ENCODE data around the gene MECP2. TPM values are rescaled to one million over a fixed set of nuclear protein-coding genes. Genes with fewer than 3 reads are reported as not detected.

The MECP2 gene
- total RNA-seq, 2 donors from 2014 or later, result 57.0 to 113 TPM

DNA sequence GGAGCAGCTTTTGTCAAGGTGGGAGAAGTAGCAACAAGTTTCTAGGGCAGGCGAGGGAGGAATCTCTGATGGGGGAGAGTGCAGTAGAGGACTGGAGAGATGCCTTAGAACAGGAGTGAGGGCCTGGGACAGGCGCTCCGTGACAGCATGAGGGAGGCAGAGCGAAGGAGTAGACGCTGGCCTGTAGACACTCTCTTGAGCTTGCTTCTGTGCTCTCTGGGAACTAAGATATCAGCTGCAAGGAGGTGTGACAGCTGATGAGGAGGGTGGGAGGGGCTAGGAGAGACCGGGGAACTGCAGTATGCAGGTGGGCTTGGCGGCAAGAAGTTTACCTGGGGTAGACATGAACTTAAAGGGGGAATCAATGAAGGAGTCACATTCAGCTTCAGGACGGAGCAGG is 35.7 kb downstream of the MECP2 start:
- TF ChIP-seq, protein P1, sequence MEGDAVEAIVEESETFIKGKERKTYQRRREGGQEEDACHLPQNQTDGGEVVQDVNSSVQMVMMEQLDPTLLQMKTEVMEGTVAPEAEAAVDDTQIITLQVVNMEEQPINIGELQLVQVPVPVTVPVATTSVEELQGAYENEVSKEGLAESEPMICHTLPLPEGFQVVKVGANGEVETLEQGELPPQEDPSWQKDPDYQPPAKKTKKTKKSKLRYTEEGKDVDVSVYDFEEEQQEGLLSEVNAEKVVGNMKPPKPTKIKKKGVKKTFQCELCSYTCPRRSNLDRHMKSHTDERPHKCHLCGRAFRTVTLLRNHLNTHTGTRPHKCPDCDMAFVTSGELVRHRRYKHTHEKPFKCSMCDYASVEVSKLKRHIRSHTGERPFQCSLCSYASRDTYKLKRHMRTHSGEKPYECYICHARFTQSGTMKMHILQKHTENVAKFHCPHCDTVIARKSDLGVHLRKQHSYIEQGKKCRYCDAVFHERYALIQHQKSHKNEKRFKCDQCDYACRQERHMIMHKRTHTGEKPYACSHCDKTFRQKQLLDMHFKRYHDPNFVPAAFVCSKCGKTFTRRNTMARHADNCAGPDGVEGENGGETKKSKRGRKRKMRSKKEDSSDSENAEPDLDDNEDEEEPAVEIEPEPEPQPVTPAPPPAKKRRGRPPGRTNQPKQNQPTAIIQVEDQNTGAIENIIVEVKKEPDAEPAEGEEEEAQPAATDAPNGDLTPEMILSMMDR (IDR thresholded peaks at IDR 0.05), result no peak
- H3K9me3 ChIP-seq, result no peaks in the 10 kb centered on the region
- no peak overlapping the region for H3K27ac ChIP-seq
- DNase-seq (ENCODE audit: low spot score), result no peak
- ATAC-seq (ENCODE audit: insufficient number of reproducible peaks, low FRiP score, low read depth), result no peak
- no peaks in the 10 kb centered on the region for H3K27me3 ChIP-seq (replicated peaks; ENCODE audit: insufficient read depth)
- peaks cover 4 to 87% of the 10 kb centered on the region in 2 donors for H3K4me1 ChIP-seq (ENCODE audit: control insufficient read depth in 1 of 2, low read depth in 2 of 2)
- no peaks in the 10 kb centered on the region for H3K36me3 ChIP-seq
- no peak overlapping the region for H3K4me3 ChIP-seq

DNA sequence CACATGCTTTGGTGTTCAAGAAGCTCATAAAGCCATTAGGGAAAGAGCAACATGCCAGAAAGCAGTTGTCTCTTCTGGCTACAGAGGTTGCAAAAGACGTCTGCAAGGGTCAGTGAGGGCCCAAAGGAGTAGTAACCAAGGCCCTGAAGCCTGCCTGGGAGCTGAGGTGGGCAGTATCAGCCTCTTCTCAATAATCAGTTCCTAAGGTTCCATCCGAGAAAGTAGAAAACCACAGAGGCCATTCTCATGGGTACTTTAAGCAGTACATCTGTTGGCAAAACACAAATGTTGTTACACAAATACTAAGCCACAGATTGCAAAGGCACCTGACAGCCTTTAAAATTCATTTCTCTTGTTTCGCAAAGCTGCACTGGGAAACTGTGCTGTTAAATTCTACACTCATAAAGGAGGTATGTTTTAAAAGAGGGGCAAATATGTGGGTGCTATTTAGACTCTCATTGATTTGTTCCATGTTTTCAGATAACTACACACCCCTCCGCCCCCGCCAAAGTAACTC is 37.7 kb downstream of the MECP2 start:
- no peaks in the 10 kb centered on the region for H3K9me3 ChIP-seq
- H3K4me3 ChIP-seq, result no peak overlapping the region
- H3K27me3 ChIP-seq (replicated peaks; ENCODE audit: insufficient read depth), result no peaks in the 10 kb centered on the region
- TF ChIP-seq, protein P1 (IDR thresholded peaks at IDR 0.05), result no peak
- H3K27ac ChIP-seq, result no peak overlapping the region
- DNase-seq (ENCODE audit: low spot score), result no peak
- no peaks in the 10 kb centered on the region for H3K36me3 ChIP-seq
- ATAC-seq (ENCODE audit: insufficient number of reproducible peaks, low FRiP score, low read depth), result no peak
- peaks cover 4 to 73% of the 10 kb centered on the region in 2 donors for H3K4me1 ChIP-seq (ENCODE audit: control insufficient read depth in 1 of 2, low read depth in 2 of 2)

DNA sequence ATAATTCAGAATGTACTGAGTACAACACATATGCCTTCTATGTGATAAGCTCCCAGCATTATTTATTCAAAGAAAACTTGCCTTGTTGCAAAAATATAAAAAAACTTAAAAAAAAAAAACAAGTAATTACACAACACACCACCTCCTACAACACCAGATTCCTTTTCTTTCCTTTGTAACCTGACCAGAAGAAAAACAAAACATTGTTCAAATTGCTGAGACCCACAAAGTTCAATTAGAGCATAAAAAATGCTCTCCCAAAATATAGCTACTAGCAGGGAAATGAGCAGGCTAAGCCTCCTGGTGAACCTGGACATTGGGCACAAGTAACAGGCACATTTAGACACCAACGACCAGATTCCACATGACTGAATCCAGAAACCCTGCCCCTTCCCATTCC is 38.3 kb downstream of the MECP2 start:
- H3K4me1 ChIP-seq (ENCODE audit: control insufficient read depth in 1 of 2, low read depth in 2 of 2), result peaks cover 4 to 68% of the 10 kb centered on the region in 2 donors
- ATAC-seq (ENCODE audit: insufficient number of reproducible peaks, low FRiP score, low read depth), result no peak

DNA sequence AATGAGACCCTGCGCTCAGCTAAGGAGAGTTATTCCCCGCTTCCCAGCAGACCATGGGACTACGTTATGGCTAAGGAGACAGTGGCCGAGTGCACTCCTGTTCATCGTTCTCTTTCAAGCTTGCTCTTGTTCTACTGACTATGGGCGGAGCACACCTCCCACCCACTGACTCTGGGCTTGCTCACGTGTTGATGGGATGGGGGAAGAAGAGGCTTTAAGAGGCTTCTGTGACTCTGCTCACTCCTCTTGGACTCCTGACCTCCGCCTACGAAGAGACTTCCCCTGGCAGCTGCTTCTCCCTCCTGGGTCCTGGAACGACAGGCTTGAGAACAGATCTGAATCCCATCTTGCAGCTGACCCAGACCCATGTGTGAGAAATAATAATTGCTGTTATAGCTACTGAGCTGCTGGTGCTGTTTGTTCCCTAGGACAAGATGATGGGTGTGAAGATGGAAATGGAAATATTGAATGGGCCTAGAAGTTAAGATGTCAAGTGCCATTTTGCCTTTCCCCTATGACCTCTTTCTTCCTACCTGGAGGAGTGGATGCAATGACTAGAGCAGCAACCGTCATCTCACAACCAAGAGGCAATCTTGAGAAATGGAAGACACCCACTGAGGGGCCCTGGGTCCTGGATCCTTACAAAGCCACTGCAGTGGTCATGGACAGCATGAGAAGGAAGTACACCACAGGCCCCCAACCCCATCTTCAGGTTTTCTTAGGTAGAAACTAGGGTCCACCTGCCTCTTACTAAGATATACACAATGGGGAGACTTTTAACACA is 39.1 kb downstream of the MECP2 start:
- no peak overlapping the region for H3K27ac ChIP-seq
- no peaks in the 10 kb centered on the region for H3K36me3 ChIP-seq
- H3K4me3 ChIP-seq, result no peak overlapping the region
- ATAC-seq (ENCODE audit: insufficient number of reproducible peaks, low FRiP score, low read depth) (no peak), DNase-seq (ENCODE audit: low spot score) (no peak)
- H3K4me1 ChIP-seq (ENCODE audit: control insufficient read depth in 1 of 2, low read depth in 2 of 2), result peaks cover 0 to 60% of the 10 kb centered on the region in 2 donors
- no peaks in the 10 kb centered on the region for H3K27me3 ChIP-seq (replicated peaks; ENCODE audit: insufficient read depth)
- TF ChIP-seq, protein P1 (IDR thresholded peaks at IDR 0.05), result no peak
- H3K9me3 ChIP-seq, result no peaks in the 10 kb centered on the region

More for the DNA sequence above, 38.3 kb downstream of the MECP2 start:
- Histone ChIP-seq H3K9me3 (no peaks in the 10 kb centered on the region), H3K36me3 (no peaks in the 10 kb centered on the region), H3K27me3 (replicated peaks; ENCODE audit: insufficient read depth) (no peaks in the 10 kb centered on the region), H3K4me3 (no peak overlapping the region), H3K27ac (no peak overlapping the region)
- TF ChIP-seq, protein P1 (IDR thresholded peaks at IDR 0.05), result no peak
- no peak for DNase-seq (ENCODE audit: low spot score)

DNA sequence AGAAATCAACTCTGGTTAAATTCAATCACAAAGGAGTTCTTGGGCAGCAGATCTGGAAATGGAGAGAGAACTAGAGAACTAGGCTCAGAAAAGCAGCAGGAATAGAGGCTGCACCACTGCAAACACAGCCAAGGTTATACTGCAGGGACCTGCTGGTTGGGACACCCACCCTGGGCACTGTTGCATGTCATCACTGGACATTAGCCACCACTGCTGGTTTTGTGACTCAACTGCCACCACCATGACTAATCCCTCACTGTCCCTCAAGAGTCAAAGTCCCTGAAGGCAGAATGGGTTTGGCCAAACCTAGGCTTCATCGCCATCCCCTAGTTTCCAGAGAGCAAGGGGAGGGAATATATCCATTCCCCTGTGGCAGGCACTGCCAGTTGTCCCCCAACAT is 39.7 kb downstream of the MECP2 start:
- DNase-seq (ENCODE audit: low spot score) (no peak), ATAC-seq (ENCODE audit: insufficient number of reproducible peaks, low FRiP score, low read depth) (no peak)
- Histone ChIP-seq H3K27me3 (replicated peaks; ENCODE audit: insufficient read depth) (no peaks in the 10 kb centered on the region), H3K9me3 (no peaks in the 10 kb centered on the region), H3K27ac (no peak overlapping the region), H3K36me3 (no peaks in the 10 kb centered on the region), H3K4me3 (no peak overlapping the region), H3K4me1 (ENCODE audit: control insufficient read depth in 1 of 2, low read depth in 2 of 2) (peaks cover 0 to 53% of the 10 kb centered on the region in 2 donors)
- TF ChIP-seq, protein P1 (IDR thresholded peaks at IDR 0.05), result no peak
